Right atrium auricular region (tissue), 2 donors: ENCODE data around the gene CIBAR2. TPM values are rescaled to one million over a fixed set of nuclear protein-coding genes. Genes with fewer than 3 reads are reported as not detected.

Experiments used
- DNase-seq: peaks from one replicate; pipeline ENCODE4 v3.0.0-alpha.2; 2019; ENCODE audit warnings: low spot score
- H3K27ac ChIP-seq, 2 donors: fragments of 200-600 bp; sonication (generic); 1 replicate in 1 of 2; 2 replicates in 1 of 2; pipeline ENCODE4 v1.5.1; 2016 to 2019
- H3K27me3 ChIP-seq, 2 donors: fragments of 200-600 bp; sonication (generic); one replicate each; pipeline versions ENCODE4 v1.5.1 to v1.6.0; 2017 to 2019
- H3K36me3 ChIP-seq: fragments of 200-600 bp; sonication (generic); one replicate; pipeline ENCODE4 v1.5.1; 2016
- H3K4me1 ChIP-seq, 2 donors: fragments of 200-600 bp; sonication (generic); one replicate each; pipeline versions ENCODE4 v1.5.1 to v1.6.0; 2017 to 2019
- H3K4me3 ChIP-seq, 2 donors: fragments of 200-600 bp; sonication (generic); 1 replicate in 1 of 2; 2 replicates in 1 of 2; pipeline ENCODE4 v1.5.1; 2017 to 2019; ENCODE audit warnings: mild to moderate bottlenecking in 1 of 2, moderate library complexity in 1 of 2
- H3K9me3 ChIP-seq, 2 donors: fragments of 200-600 bp; sonication (generic); one replicate each; pipeline ENCODE4 v1.5.1; 2019
- total RNA-seq, 2 donors: library from RNA; depleted of rRNA; stranded (reverse); fragments of >200 nt; gene quantifications; one replicate each; pipeline ENCODE4 v1.1.0, GENCODE V29; 2016
- TF ChIP-seq, protein P1 (sequence below), 2 donors: fragments of 200-600 bp; sonication (generic); IDR thresholded peaks; one replicate each; pipeline ENCODE4 v1.5.1; 2019; ENCODE audit warnings: antibody characterized with exemption in 2 of 2

CIBAR2 gene
- total RNA-seq, 2 donors from 2014 or later = not detected

DNA sequence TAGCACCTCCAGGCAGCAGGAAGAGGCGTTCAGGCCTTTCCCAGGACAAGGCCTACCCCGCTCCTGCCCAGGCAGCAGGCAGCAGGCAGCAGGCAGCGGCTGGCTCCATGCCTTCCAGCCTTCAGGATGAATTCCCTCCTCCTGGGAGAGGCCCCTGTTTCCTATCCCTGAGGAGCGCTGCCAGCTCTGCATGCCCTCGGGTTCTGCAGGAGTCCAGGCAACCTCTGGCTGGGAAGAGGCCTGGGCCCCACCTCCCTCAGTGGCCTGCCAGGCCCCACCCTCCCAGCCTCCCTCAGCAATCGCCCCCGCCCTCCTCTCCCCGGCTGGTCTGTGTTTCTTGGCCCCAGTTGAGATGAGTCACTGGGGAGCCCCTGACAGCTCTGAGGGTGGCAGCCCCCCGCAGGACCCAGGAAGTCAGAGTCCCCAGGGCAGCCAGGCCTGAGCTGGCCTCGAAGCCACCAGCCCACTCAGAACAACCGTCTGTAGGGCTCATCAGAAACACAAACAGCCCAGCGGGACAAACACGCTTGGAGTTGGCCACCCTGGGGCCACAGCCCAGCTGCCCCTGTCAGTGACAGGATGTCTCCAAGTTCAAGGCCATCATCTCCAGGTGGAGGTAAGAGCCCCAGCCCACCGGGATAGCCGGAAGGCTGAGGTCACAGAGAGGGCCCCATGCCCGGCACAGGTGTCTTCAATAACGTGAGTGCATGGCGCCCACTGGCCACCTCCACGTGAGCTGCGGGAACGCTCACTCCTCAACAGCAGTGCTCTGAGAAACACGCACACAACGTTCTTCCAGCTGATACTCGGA is 39.5 kb upstream of the CIBAR2 start:
- H3K4me1 ChIP-seq = peaks cover 0 to 67% of the 10 kb centered on the region in 2 donors
- H3K27me3 ChIP-seq = no peaks in the 10 kb centered on the region
- no peaks in the 10 kb centered on the region for H3K9me3 ChIP-seq
- no peaks in the 10 kb centered on the region for H3K36me3 ChIP-seq
- H3K4me3 ChIP-seq = no peak overlapping the region
- TF ChIP-seq, protein P1, sequence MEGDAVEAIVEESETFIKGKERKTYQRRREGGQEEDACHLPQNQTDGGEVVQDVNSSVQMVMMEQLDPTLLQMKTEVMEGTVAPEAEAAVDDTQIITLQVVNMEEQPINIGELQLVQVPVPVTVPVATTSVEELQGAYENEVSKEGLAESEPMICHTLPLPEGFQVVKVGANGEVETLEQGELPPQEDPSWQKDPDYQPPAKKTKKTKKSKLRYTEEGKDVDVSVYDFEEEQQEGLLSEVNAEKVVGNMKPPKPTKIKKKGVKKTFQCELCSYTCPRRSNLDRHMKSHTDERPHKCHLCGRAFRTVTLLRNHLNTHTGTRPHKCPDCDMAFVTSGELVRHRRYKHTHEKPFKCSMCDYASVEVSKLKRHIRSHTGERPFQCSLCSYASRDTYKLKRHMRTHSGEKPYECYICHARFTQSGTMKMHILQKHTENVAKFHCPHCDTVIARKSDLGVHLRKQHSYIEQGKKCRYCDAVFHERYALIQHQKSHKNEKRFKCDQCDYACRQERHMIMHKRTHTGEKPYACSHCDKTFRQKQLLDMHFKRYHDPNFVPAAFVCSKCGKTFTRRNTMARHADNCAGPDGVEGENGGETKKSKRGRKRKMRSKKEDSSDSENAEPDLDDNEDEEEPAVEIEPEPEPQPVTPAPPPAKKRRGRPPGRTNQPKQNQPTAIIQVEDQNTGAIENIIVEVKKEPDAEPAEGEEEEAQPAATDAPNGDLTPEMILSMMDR (IDR thresholded peaks at IDR 0.05) = no peak
- peak; percentile 79 for DNase-seq
- H3K27ac ChIP-seq = peak overlapping the region; percentile 90 to 91

DNA sequence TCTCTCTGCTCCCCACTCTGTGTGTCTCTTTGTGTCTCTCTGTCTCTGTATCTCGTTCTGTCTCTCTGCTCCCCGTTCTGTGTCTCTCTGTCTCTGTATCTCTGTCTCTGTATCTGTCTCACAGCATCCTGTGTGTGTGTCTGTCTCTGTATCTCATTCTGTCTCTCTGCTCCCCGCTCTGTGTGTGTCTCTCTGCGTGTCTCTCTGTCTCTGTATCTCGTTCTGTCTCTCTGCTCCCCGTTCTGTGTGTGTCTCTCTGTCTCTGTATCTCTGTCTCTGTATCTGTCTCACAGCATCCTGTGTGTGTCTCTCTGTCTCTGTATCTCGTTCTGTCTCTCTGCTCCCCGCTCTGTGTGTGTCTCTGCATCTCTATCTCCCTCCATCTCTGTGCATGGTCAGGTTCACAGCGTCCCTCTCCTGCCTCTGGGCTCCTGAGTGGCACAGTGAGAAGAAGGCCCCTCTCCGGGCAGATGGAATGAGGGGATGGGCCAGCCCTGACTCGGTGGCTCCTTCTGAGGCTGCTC is 38.9 kb upstream of the CIBAR2 start:
- Histone ChIP-seq H3K4me1 (peaks cover 0 to 74% of the 10 kb centered on the region in 2 donors), H3K27ac (peak overlapping the region; percentile 90 to 91), H3K4me3 (no peak overlapping the region), H3K27me3 (no peaks in the 10 kb centered on the region), H3K36me3 (no peaks in the 10 kb centered on the region), H3K9me3 (no peaks in the 10 kb centered on the region)
- DNase-seq = no peak
- TF ChIP-seq, protein P1 (IDR thresholded peaks at IDR 0.05) = no peak

DNA sequence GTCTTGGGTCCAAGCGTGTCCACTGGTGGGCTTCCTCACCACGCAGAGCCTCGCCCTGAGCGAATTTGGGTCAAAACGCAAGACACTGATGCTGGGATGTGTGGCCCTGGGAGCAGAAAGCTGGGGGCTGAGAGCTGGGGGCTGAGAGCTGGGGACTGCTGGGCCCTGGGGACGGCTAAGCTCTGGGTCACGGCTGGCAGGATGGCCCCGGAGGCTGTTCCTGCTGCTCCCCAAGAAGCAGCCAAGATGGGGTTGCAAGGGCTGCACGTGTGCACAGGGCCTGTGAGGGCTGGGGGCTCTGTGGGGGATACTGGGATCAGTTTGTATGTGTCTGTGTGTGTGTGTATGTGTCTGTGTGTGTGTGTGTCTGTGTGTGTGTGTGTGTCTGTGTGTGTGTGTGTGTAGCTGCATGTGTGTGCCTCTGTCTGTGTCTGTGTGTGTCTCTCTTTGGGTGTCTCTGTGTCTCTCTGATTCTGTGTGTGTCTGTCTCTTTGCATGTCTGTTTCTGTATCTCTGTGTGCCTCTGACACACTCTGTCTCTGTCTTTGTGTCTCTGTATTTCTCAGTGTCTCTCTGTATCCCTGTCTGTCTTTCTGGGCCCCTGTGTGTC is 38.2 kb upstream of the CIBAR2 start:
- peak overlapping the region; percentile 90 to 91 for H3K27ac ChIP-seq
- H3K4me1 ChIP-seq = peaks cover 0 to 81% of the 10 kb centered on the region in 2 donors
- TF ChIP-seq, protein P1 (IDR thresholded peaks at IDR 0.05) = no peak
- H3K4me3 ChIP-seq = no peak overlapping the region
- no peaks in the 10 kb centered on the region for H3K27me3 ChIP-seq
- DNase-seq = no peak
- H3K36me3 ChIP-seq = no peaks in the 10 kb centered on the region
- H3K9me3 ChIP-seq = no peaks in the 10 kb centered on the region

DNA sequence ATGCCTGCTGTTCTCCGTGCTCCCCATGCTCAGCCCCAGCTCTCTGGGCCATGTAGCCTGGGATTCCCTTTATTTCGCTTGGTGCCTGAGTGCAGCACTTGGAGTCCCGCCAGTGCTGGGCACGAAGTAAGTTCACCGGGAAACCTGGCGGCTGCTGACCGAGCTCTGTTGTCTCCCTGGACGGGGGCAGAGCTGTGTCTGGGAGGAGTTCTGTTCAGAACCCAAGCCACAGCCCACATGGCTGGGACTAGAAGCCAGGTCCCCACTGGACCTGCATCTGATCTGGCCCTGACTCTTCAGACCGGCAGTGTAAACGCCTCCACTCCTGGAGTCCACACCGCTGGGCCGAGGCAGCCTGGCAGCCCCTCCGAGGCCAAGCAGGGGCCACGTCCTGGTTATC is 37.5 kb upstream of the CIBAR2 start:
- TF ChIP-seq, protein P1 (IDR thresholded peaks at IDR 0.05) = no peak
- peak overlapping the region; percentile 90 to 91 for H3K27ac ChIP-seq
- no peaks in the 10 kb centered on the region for H3K9me3 ChIP-seq
- no peaks in the 10 kb centered on the region for H3K36me3 ChIP-seq
- no peak overlapping the region for H3K4me3 ChIP-seq
- H3K27me3 ChIP-seq = no peaks in the 10 kb centered on the region
- H3K4me1 ChIP-seq = peaks cover 0 to 86% of the 10 kb centered on the region in 2 donors
- DNase-seq = no peak

DNA sequence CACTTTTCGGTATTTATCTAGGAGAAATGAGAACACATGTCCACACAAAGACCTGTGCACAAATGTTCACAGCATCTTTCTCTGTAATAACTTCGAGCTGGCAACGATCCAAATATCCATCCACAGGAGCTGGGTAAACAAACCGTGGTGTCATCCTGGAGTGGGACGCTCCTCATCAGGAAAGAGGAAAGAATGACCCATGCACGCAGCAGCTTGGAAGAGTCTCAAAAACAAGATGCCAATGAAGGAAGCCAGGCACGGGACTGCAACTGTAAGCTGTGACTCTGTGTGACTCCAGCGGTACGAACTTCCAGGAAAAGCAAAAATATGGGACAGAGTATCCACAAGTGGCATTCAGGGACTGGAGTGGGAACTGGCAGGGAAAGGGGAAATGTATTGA is 36.7 kb upstream of the CIBAR2 start:
- H3K27ac ChIP-seq = peak overlapping the region; percentile 90 to 91

More for the DNA sequence above, 36.7 kb upstream of the CIBAR2 start:
- no peak for DNase-seq
- Histone ChIP-seq H3K36me3 (no peaks in the 10 kb centered on the region), H3K9me3 (no peaks in the 10 kb centered on the region), H3K4me1 (peaks cover 0 to 89% of the 10 kb centered on the region in 2 donors), H3K4me3 (no peak overlapping the region), H3K27me3 (no peaks in the 10 kb centered on the region)
- TF ChIP-seq, protein P1 (IDR thresholded peaks at IDR 0.05) = no peak
